GM18909 (cell line): ENCODE data around the gene HSD17B8.

Experiments used
- ATAC-seq: cut with Tn5 transposase; IDR thresholded peaks from one replicate; pipeline ENCODE4 v1.9.1; 2021; ENCODE audit warnings: mild to moderate bottlenecking; ENCODE audit not compliant: unreplicated experiment, poor library complexity

Gene HSD17B8

GRCh38 chr6:33235221-33235634 is 30.8 kb downstream of the HSD17B8 start:
- ATAC-seq, result no peak

GRCh38 chr6:33236328-33236727 is 31.9 kb downstream of the HSD17B8 start:
- no peak for ATAC-seq

GRCh38 chr6:33236852-33237251 is 32.4 kb downstream of the HSD17B8 start:
- no peak for ATAC-seq

- ATAC-seq, result no peak
These were observed 33.3 kb downstream of the HSD17B8 start for GRCh38 chr6:33237741-33238140.

- ATAC-seq, result no peak
These were observed 37.5 kb downstream of the HSD17B8 start for GRCh38 chr6:33241968-33242367.

- no peak for ATAC-seq
These were observed 39.0 kb downstream of the HSD17B8 start for GRCh38 chr6:33243476-33243875.

GRCh38 chr6:33247977-33248642 is 43.7 kb downstream of the HSD17B8 start:
- ATAC-seq, result peak; percentile 42

GRCh38 chr6:33248643-33248931 is 44.1 kb downstream of the HSD17B8 start:
- peak; percentile 5 for ATAC-seq

GRCh38 chr6:33248932-33249731 is 44.7 kb downstream of the HSD17B8 start:
- ATAC-seq, result peak; percentile 93

- ATAC-seq, result no peak
These were observed 45.5 kb downstream of the HSD17B8 start for GRCh38 chr6:33249732-33250630.

- ATAC-seq, result no peak
These were observed 46.3 kb downstream of the HSD17B8 start for GRCh38 chr6:33250731-33251130.

GRCh38 chr6:33251395-33252012 is 47.0 kb downstream of the HSD17B8 start:
- no peak for ATAC-seq

GRCh38 chr6:33252759-33253158 is 48.3 kb downstream of the HSD17B8 start:
- no peak for ATAC-seq

GRCh38 chr6:33254591-33254990 is 50.1 kb downstream of the HSD17B8 start:
- no peak for ATAC-seq
